Measurements from ENCODE around the gene TOMT. TPM values are rescaled to one million over a fixed set of nuclear protein-coding genes. Genes with fewer than 3 reads are reported as not detected.
A peak's percentile ranks its signal among the peaks of the same experiment; 100 is the strongest.

The TOMT gene
- total RNA-seq, 1 experiment from 2014 or later, result not detected

DNA sequence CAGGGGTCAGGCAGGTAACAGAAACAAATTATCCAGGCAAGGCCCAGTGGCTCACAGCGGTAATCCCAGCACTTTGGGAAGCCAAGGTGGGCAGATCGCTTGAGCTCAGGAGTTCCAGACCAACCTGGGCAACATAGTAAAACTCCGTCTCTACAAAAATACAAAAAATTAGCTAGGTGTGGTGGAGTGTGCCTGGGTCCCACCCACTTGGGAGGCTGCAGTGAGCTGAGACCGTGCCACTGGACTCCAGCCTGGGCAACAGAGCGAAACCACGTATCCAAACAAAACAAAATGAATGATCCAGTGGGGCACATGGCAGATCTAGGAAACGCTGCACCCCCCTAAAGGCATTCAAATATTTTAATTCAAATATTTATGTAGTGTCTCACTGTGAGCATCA is 35.2 kb upstream of the TOMT start:
- H3K4me1 ChIP-seq (ENCODE audit: control insufficient read depth, insufficient read depth, low read length), result peaks cover 22% of the 10 kb centered on the region

DNA sequence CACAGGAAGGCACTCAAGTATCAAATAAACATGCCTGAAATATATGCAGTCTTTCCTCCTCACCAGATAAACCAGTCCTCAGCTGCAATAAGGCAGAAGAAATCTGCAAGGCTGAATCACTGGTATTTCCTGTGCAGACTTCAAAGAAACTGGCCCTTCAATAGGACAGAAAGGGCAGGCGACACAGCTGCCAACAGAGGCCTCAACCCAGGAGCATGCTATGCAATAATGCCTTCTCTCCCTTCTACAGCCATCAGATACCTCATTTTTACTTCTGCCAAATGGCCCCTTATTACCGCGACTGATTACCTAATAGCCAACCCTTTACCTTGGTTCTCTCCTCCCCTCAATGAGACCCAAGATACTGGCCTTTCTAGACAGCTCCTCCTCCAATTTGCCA is 33.4 kb upstream of the TOMT start:
- H3K27me3 ChIP-seq (ENCODE audit: control insufficient read depth, insufficient read depth, low read length), result no peaks in the 10 kb centered on the region
- ATAC-seq, result peak; percentile 79
- H3K36me3 ChIP-seq (ENCODE audit: control insufficient read depth, insufficient read depth, low read length), result no peaks in the 10 kb centered on the region
- peaks cover 23% of the 10 kb centered on the region for H3K4me1 ChIP-seq (ENCODE audit: control insufficient read depth, insufficient read depth, low read length)
- H3K9me3 ChIP-seq (ENCODE audit: control insufficient read depth, insufficient read depth, low read depth, low read length), result no peaks in the 10 kb centered on the region
- ChIA-PET CTCF (interaction anchor here (1.4 kb wide), 1 partner anchor 47 kb away, joined by 4 read pairs; no protein-coding TSS in a partner anchor), POLR2A (interaction anchor here (0.6 kb wide), 2 partner anchors 11 to 47 kb away, joined by 7 to 8 read pairs; no protein-coding TSS in a partner anchor)
- intact Hi-C loops (cut with micrococcal nuclease; ENCODE audit: unreplicated experiment) (no loop called here), in situ Hi-C loops (cut with HindIII; ENCODE audit: low pct_unique_long_range_greater_than_20kb, low sequenced_read_pairs) (no loop called here)
- H3K4me3 ChIP-seq (ENCODE audit: low read depth in 2 of 2, low read length in 2 of 2), result no peak overlapping the region
- no peak for TF ChIP-seq SIN3A (IDR thresholded peaks at IDR 0.05; ENCODE audit: borderline replicate concordance, insufficient read depth, low read depth, low read length)
- peak; percentile 91 for TF ChIP-seq TCF7L2 (IDR thresholded peaks at IDR 0.05; ENCODE audit: low read depth, low read length)
- peak; percentile 68 for DNase-seq (ENCODE audit: low read depth, low spot score)
- H3K27ac ChIP-seq (ENCODE audit: low read length), result 0 out of 2 replicates have a peak overlapping the region, but pooled peaks have one; percentile 19
- BruUV-seq (replicated peaks), result no TSS peak

More for the DNA sequence above, 35.2 kb upstream of the TOMT start:
- Histone ChIP-seq H3K4me3 (ENCODE audit: low read depth in 2 of 2, low read length in 2 of 2) (no peak overlapping the region), H3K27me3 (ENCODE audit: control insufficient read depth, insufficient read depth, low read length) (no peaks in the 10 kb centered on the region), H3K9me3 (ENCODE audit: control insufficient read depth, insufficient read depth, low read depth, low read length) (no peaks in the 10 kb centered on the region), H3K27ac (ENCODE audit: low read length) (peak overlapping the region; percentile 15; the same call in 1 of the 2 replicates), H3K36me3 (ENCODE audit: control insufficient read depth, insufficient read depth, low read length) (no peaks in the 10 kb centered on the region)
- POLR2A ChIA-PET, result interaction anchor here (0.6 kb wide), 1 partner anchor 14 kb away, joined by 4 read pairs; no protein-coding TSS in a partner anchor
- DNase-seq (ENCODE audit: low read depth, low spot score) (no peak), ATAC-seq (no peak)
- intact Hi-C loops (cut with micrococcal nuclease; ENCODE audit: unreplicated experiment) (no loop called here), in situ Hi-C loops (cut with HindIII; ENCODE audit: low pct_unique_long_range_greater_than_20kb, low sequenced_read_pairs) (no loop called here)
- BruUV-seq (replicated peaks), result no TSS peak
- TF ChIP-seq, protein P1, sequence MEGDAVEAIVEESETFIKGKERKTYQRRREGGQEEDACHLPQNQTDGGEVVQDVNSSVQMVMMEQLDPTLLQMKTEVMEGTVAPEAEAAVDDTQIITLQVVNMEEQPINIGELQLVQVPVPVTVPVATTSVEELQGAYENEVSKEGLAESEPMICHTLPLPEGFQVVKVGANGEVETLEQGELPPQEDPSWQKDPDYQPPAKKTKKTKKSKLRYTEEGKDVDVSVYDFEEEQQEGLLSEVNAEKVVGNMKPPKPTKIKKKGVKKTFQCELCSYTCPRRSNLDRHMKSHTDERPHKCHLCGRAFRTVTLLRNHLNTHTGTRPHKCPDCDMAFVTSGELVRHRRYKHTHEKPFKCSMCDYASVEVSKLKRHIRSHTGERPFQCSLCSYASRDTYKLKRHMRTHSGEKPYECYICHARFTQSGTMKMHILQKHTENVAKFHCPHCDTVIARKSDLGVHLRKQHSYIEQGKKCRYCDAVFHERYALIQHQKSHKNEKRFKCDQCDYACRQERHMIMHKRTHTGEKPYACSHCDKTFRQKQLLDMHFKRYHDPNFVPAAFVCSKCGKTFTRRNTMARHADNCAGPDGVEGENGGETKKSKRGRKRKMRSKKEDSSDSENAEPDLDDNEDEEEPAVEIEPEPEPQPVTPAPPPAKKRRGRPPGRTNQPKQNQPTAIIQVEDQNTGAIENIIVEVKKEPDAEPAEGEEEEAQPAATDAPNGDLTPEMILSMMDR (IDR thresholded peaks at IDR 0.05), result no peak
- TF ChIP-seq SIN3A (IDR thresholded peaks at IDR 0.05; ENCODE audit: borderline replicate concordance, insufficient read depth, low read depth, low read length) (no peak), TCF7L2 (IDR thresholded peaks at IDR 0.05; ENCODE audit: low read depth, low read length) (no peak), POLR2AphosphoS5 (IDR thresholded peaks at IDR 0.05; ENCODE audit: low read depth, low read length) (no peak)
- TF ChIP-seq, protein P2, sequence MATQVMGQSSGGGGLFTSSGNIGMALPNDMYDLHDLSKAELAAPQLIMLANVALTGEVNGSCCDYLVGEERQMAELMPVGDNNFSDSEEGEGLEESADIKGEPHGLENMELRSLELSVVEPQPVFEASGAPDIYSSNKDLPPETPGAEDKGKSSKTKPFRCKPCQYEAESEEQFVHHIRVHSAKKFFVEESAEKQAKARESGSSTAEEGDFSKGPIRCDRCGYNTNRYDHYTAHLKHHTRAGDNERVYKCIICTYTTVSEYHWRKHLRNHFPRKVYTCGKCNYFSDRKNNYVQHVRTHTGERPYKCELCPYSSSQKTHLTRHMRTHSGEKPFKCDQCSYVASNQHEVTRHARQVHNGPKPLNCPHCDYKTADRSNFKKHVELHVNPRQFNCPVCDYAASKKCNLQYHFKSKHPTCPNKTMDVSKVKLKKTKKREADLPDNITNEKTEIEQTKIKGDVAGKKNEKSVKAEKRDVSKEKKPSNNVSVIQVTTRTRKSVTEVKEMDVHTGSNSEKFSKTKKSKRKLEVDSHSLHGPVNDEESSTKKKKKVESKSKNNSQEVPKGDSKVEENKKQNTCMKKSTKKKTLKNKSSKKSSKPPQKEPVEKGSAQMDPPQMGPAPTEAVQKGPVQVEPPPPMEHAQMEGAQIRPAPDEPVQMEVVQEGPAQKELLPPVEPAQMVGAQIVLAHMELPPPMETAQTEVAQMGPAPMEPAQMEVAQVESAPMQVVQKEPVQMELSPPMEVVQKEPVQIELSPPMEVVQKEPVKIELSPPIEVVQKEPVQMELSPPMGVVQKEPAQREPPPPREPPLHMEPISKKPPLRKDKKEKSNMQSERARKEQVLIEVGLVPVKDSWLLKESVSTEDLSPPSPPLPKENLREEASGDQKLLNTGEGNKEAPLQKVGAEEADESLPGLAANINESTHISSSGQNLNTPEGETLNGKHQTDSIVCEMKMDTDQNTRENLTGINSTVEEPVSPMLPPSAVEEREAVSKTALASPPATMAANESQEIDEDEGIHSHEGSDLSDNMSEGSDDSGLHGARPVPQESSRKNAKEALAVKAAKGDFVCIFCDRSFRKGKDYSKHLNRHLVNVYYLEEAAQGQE (IDR thresholded peaks at IDR 0.05; ENCODE audit: insufficient read depth in 1 of 2, low read depth in 2 of 2, low read length in 1 of 2), result no peak
- CTCF ChIA-PET, result no interaction called here

DNA sequence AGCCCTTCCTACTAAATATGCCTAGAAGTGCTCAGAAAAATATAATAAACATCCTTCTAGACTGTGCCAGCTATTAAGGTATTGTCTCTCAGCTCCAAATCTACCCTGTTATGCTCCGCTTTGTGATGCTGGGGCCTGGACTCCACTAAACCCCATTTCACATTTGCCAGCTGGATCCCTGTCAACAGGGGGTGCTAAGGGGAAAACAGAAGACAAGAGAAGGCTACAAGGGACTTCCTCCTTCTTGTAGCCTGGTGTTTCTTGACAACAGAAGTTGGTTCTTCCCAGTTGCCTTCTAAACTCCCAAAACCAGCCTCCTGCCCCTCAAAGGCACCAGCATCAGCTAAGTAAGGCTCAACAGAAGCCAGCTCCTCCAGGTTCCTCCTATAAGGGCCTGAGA is 30.6 kb upstream of the TOMT start:
- Histone ChIP-seq H3K4me3 (ENCODE audit: low read depth in 2 of 2, low read length in 2 of 2) (no peak overlapping the region), H3K9me3 (ENCODE audit: control insufficient read depth, insufficient read depth, low read depth, low read length) (no peaks in the 10 kb centered on the region), H3K36me3 (ENCODE audit: control insufficient read depth, insufficient read depth, low read length) (no peaks in the 10 kb centered on the region), H3K4me1 (ENCODE audit: control insufficient read depth, insufficient read depth, low read length) (peaks cover 31% of the 10 kb centered on the region), H3K27me3 (ENCODE audit: control insufficient read depth, insufficient read depth, low read length) (no peaks in the 10 kb centered on the region), H3K27ac (ENCODE audit: low read length) (no peak overlapping the region)
- CTCF ChIA-PET, result interaction anchor here (1.2 kb wide), 1 partner anchor 50 kb away, joined by 3 read pairs; no protein-coding TSS in a partner anchor
- no peak for TF ChIP-seq TCF7L2 (IDR thresholded peaks at IDR 0.05; ENCODE audit: low read depth, low read length)
- no peak for TF ChIP-seq POLR2AphosphoS5 (IDR thresholded peaks at IDR 0.05; ENCODE audit: low read depth, low read length)
- TF ChIP-seq, protein P2 (IDR thresholded peaks at IDR 0.05; ENCODE audit: insufficient read depth in 1 of 2, low read depth in 2 of 2, low read length in 1 of 2), result no peak
- TF ChIP-seq SIN3A (IDR thresholded peaks at IDR 0.05; ENCODE audit: borderline replicate concordance, insufficient read depth, low read depth, low read length), result no peak
- TF ChIP-seq, protein P1 (IDR thresholded peaks at IDR 0.05), result no peak; the same call in 1 of the 2 replicates
- BruUV-seq (replicated peaks), result no TSS peak
- DNase-seq (ENCODE audit: low read depth, low spot score) (no peak), ATAC-seq (no peak)
- in situ Hi-C loops (cut with HindIII; ENCODE audit: low pct_unique_long_range_greater_than_20kb, low sequenced_read_pairs) (no loop called here), intact Hi-C loops (cut with micrococcal nuclease; ENCODE audit: unreplicated experiment) (no loop called here)
- POLR2A ChIA-PET, result interaction anchor here (0.6 kb wide), 1 partner anchor 20 kb away, joined by 3 read pairs; no protein-coding TSS in a partner anchor
